Midbrain (tissue), 1 donor: Measurements from ENCODE around the gene SSX4B.
"Not testable (repeated sequence)": the region's sequence is repeated elsewhere in the genome, so short reads cannot be mapped to it uniquely, and the experiment has no call there.

Experiments used
- DNase-seq: peaks from one replicate; lab custom pipeline; 2025; lab: John Stamatoyannopoulos, UW

SSX4B gene, protein sequence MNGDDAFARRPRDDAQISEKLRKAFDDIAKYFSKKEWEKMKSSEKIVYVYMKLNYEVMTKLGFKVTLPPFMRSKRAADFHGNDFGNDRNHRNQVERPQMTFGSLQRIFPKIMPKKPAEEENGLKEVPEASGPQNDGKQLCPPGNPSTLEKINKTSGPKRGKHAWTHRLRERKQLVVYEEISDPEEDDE

GRCh38 chrX:48411860-48412259, at the start of gene SSX4B:
TSS of gene SSX4B (minus strand) at chrX:48411960. CDS start at chrX:48411372, 588 bp downstream.
- DNase-seq, result not testable (repeated sequence)

DNA sequence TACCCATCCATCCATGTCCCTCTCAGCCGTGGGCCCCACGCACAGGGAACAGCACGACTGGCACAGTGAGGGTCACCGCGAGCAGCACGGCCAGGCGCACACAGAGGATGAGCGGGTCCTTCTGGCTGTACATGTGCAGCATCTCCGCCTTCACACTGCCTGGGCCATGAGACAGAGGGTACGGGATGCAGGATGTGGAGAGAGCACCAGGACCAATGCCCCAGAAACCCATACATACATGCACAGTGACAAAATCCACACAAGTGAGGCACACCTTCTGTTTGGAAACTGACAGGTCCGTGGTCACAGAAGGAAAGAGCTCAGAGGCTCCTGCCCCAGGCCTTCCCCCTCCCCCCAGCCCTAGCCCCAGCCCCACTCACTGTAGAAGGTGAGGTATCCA, 48.8 kb upstream of the SSX4B start:
- no peak for DNase-seq

DNA sequence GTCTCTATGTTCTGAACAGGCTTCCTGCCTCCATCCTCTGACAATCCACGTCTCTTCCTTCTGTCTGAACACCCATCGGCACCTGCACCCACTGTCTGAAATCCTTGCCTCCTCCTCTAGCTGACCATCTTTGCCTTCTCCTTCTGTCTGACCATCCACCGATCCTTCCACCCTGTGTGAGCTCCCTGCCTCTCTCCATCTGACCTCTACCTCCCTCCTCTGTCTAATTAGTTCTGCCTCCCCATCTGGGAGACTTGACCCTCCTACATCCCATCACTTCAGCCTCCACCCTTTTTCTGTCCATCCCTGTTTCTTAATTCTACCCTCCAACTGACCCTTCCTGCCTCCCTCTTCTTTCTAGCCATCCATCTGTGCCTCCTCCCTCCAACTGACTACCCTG, 48.3 kb upstream of the SSX4B start:
- DNase-seq, result no peak

- no peak for DNase-seq
Measured at GRCh38 chrX:48459483-48459882, 47.7 kb upstream of the SSX4B start.

DNA sequence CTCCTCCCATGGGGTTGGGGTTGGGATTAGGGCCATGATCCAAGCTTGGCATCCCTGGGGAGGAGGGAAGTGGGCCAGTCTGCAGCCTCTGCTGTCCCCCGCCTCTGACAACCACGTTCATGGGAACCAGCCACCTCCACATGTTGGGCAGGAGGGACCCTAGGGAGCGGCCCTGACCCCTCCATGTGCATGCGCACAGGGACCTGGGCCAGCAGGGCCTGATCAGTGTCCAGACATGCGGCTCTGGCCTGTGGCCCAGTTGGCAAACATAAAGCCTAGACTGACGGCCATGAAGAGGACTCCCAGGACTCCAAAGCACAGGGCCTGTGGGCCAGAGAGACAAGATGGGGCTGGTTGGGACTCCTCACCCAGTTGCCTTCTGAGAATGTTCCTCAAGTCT, 47.0 kb upstream of the SSX4B start:
- no peak for DNase-seq

GRCh38 chrX:48456628-48457331, 45.0 kb upstream of the SSX4B start:
- no peak for DNase-seq

DNA sequence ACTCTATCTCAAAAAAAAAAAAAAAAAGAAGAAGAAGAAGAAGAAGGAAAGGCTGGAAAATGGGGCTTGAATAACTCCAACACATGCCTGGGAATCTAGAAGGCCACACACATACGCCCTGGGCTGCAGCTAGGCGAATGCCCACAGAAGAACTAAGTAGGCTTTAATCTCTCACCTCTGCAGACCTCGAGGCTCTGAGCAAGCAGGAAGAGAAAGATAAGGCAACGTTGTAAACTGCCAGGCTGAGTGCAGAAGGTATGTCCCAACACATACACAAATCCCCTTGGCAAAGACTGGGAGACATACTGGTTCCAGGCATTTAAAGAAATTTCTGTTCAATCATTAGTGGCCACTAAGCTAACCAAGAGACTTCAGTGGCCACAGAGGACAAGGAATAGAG, 39.9 kb upstream of the SSX4B start:
- DNase-seq, result no peak

- no peak for DNase-seq
Measured at GRCh38 chrX:48450076-48450475, 38.3 kb upstream of the SSX4B start.

- not testable (repeated sequence) for DNase-seq
Measured at GRCh38 chrX:48447201-48447600, 35.4 kb upstream of the SSX4B start.

- not testable (repeated sequence) for DNase-seq
Measured at GRCh38 chrX:48433713-48434112, 22.0 kb upstream of the SSX4B start.

DNA sequence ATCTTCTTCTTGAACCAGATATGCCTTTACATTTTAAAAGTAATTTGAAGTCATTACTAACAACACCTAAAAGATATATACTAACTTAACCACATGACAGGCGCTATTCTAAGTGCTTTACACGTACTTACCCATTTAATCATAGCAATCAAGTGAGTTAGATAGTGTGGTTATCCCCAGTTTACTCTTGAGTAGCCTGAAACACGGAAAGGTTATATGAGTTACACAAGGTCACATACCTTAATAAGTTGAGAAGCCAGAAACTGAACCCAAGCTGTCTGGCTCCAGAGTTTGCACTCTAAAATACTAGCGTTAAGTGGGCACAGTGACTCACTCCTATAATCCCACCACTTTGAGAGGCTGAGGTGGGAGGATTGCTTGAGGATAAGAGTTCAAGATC, 18.4 kb upstream of the SSX4B start:
- not testable (repeated sequence) for DNase-seq

GRCh38 chrX:48429606-48430005, 17.8 kb upstream of the SSX4B start:
- DNase-seq, result not testable (repeated sequence)

DNA sequence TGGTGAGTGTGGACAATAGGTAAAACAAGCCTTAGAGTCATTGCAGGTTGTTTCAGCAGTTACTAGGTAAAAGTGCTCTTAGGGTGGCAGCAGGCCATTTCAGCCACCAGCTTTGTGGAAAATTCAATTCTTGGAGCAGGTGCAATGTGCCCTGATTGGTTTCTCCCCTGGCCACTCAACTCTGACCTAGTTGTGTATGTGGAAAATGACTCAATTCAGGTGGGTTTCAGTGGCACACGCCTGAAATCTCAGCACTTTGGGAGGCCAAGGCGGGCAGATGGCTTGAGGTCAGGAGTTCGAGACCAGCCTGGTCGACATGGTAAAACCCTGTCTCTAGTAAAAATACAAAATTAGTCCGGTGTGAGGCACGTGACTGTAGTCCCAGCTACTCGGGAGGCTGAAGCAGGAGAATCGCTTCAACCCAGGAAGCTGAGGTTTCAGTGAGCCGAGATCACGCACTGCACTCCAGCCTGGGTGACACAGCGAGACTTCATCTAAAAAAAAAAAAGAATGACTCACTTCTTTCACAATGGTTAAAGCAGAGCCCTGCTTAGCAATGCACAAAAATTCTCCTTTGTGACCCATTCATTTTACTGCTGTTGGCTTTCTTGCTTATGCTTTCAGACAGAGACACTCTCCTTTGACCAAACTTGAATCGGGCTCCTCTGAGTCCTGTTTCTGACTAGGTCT, 15.4 kb upstream of the SSX4B start:
- DNase-seq, result not testable (repeated sequence)

DNA sequence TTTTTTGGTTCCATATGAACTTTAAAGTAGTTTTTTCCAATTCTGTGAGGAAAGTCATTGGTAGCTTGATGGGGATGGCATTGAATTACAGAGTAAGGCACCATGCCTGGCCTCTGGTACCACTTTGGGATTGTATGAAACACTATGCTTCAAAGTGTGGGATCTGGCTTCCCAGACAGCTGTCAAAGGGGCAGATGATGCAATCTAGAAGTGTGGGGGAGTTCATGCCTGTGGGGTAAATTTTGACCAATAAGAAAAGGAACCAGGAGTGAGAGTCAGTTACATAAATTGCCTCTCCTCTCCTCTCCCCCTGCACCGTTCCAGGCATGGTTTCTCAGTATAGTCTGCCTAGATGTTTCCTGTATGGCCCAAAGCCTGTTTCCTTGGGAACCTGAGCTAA, 13.9 kb downstream of the SSX4B start:
- not testable (repeated sequence) for DNase-seq

GRCh38 chrX:48396931-48397330, 14.8 kb downstream of the SSX4B start:
- not testable (repeated sequence) for DNase-seq

- DNase-seq, result not testable (repeated sequence)
Measured at GRCh38 chrX:48383239-48383638, 28.5 kb downstream of the SSX4B start, which contains the start of gene SSX4. TSS of gene SSX4 (plus strand) at chrX:48383539. CDS start at chrX:48384054, 515 bp downstream.

- DNase-seq, result not testable (repeated sequence)
Measured at GRCh38 chrX:48370408-48370807, 41.4 kb downstream of the SSX4B start.

- DNase-seq, result not testable (repeated sequence)
Measured at GRCh38 chrX:48367717-48368408, 43.9 kb downstream of the SSX4B start.

DNA sequence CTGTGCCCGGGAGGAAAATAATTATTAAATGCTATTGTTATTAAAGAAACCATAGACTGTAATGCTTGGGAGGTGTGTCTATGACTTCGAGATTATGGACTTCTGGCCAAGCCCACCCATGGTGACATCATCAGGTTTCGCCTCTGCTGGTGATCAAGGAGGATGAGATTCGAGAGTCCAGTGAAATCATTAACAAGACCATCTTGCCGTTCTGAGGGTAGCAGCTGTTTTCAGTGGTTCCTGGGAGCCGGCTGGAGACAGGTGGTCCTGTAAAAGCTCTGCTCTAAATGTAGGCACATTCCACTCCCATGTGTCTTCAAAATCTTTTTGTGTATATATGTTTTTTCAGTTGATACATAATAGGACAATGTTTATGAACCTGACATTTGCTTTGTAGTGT, 52.5 kb downstream of the SSX4B start:
- not testable (repeated sequence) for DNase-seq

DNA sequence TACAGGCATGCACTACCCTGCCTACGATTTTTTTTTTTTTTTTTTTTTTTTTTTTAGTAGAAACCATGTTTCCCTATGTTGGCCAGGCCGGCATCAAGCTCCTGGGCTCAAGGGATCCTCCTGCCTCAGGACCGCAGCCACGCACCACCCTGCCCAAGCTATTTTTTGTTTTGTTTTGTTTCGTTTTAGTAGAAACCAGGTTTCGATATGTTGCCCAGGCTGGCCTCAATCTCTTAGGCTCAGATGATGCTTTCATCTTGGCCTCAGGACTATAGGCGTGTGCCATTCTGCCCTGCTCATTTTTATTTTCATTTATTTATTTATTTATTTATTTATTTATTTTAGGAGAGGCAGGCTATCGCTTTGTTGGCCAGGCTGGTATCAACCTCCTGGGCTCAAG, 54.1 kb downstream of the SSX4B start:
- DNase-seq, result no peak

- not testable (repeated sequence) for DNase-seq
Measured at GRCh38 chrX:48356315-48357094, 55.3 kb downstream of the SSX4B start, which contains the start of gene SSX3. TSS of gene SSX3 (minus strand) at chrX:48356703. CDS start at chrX:48355249, 1,454 bp downstream.
